ENCODE data around the gene RNF115. TPM values are rescaled to one million over a fixed set of nuclear protein-coding genes. Genes with fewer than 3 reads are reported as not detected.

The RNF115 gene
- total and polyA plus RNA-seq, 2 of the 13 experiments (the other 11 are each of a cell fraction or from before 2014, with no cell fraction given) = 6.0 to 10.1 TPM

- TF ChIP-seq ZNF407 (CRISPR knock-in tag; IDR thresholded peaks at IDR 0.05; ENCODE audit: not compliant biosample characterization) = peak; percentile 67
- no peak for TF ChIP-seq ZNF138 (CRISPR knock-in tag; IDR thresholded peaks at IDR 0.05; ENCODE audit: low read depth)
- TF ChIP-seq ZNF34 (CRISPR knock-in tag; IDR thresholded peaks at IDR 0.05; ENCODE audit: borderline replicate concordance) = 0 out of 2 replicates have a peak, but pooled peaks have one; percentile 64
- TF ChIP-seq KLF12 (CRISPR knock-in tag; IDR thresholded peaks at IDR 0.05; ENCODE audit: borderline replicate concordance) = peak; percentile 44; the same call in 1 of the 2 replicates
- peak; percentile 78; the same call in 1 of the 2 replicates for TF ChIP-seq SNAI1 (CRISPR knock-in tag; IDR thresholded peaks at IDR 0.05; ENCODE audit: borderline replicate concordance)
- TF ChIP-seq ZNF709 (CRISPR knock-in tag; IDR thresholded peaks at IDR 0.05) = peak; percentile 62; the same call in 1 of the 2 replicates
- 0 out of 2 replicates have a peak, but pooled peaks have one; percentile 20 for TF ChIP-seq ZKSCAN5 (CRISPR knock-in tag; IDR thresholded peaks at IDR 0.05)
- no peak for TF ChIP-seq POLR2AphosphoS2 (IDR thresholded peaks at IDR 0.05; ENCODE audit: low read depth, low read length)
- no peak for TF ChIP-seq ZNF562 (CRISPR knock-in tag; IDR thresholded peaks at IDR 0.05; ENCODE audit: borderline replicate concordance)
- TF ChIP-seq NR0B2 (CRISPR knock-in tag; IDR thresholded peaks at IDR 0.05) = no peak
- no peak for TF ChIP-seq MLLT10 (CRISPR knock-in tag; IDR thresholded peaks at IDR 0.05)
- TF ChIP-seq DZIP1 (CRISPR knock-in tag; IDR thresholded peaks at IDR 0.05) = no peak
- TF ChIP-seq MED13 (CRISPR knock-in tag; IDR thresholded peaks at IDR 0.05) = no peak
- 0 out of 2 replicates have a peak, but pooled peaks have one; percentile 28 for TF ChIP-seq ZNF614 (CRISPR knock-in tag; IDR thresholded peaks at IDR 0.05; ENCODE audit: borderline replicate concordance)
- no peak for TF ChIP-seq ZNF605 (CRISPR knock-in tag; IDR thresholded peaks at IDR 0.05)
- TF ChIP-seq ZNF224 (CRISPR knock-in tag; IDR thresholded peaks at IDR 0.05) = no peak
- 0 out of 2 replicates have a peak, but pooled peaks have one; percentile 71 for TF ChIP-seq ZSCAN30 (CRISPR knock-in tag; IDR thresholded peaks at IDR 0.05)
- TF ChIP-seq SMARCE1 (IDR thresholded peaks at IDR 0.05; ENCODE audit: borderline replicate concordance) = no peak
- no peak for TF ChIP-seq ZNF672 (CRISPR knock-in tag; IDR thresholded peaks at IDR 0.05)
These were observed 35.1 kb upstream of the RNF115 start, which contains the start of gene PIAS3 (continued) for GRCh38 chr1:145858901-145859490.

Data from HepG2 (cell line).